Left renal pelvis (tissue), 4 donors: ENCODE data around the gene ZBTB4. TPM values are rescaled to one million over a fixed set of nuclear protein-coding genes. Genes with fewer than 3 reads are reported as not detected.

ENCODE experiments used
- DNase-seq, 4 donors: peaks; one replicate each; pipeline ENCODE4 v3.0.0-alpha.2; 2013; ENCODE audit warnings: low read depth in 4 of 4, low spot score in 3 of 4
- polyA plus RNA-seq, 4 donors: library from polyadenylated mRNA; unstranded; fragments of 120-200 nt; gene quantifications; one replicate each; pipeline ENCODE4 v1.2.1, GENCODE V29; 2013; ENCODE audit not compliant: insufficient read length in 4 of 4

The ZBTB4 gene
- polyA plus RNA-seq, 4 donors, result 36.1 to 46.1 (median 43.4) TPM

- no peak for DNase-seq
Measured at GRCh38 chr17:7427549-7427948, 51.9 kb downstream of the ZBTB4 start.

GRCh38 chr17:7426896-7427489 lies 52.4 kb downstream of the ZBTB4 start:
- DNase-seq, result no peak

GRCh38 chr17:7426203-7426863 lies 53.1 kb downstream of the ZBTB4 start:
- DNase-seq, result no peak

GRCh38 chr17:7425756-7426155 lies 53.7 kb downstream of the ZBTB4 start:
- no peak for DNase-seq

- DNase-seq, result no peak
Measured at GRCh38 chr17:7425316-7425715, 54.1 kb downstream of the ZBTB4 start, which contains the start of gene SPEM2. Gene SPEM2, plus strand, starts transcription at chr17:7425616. Its CDS starts 73 bp downstream, at chr17:7425689.

- DNase-seq, result no peak
Measured at GRCh38 chr17:7423679-7424078, 55.8 kb downstream of the ZBTB4 start.

GRCh38 chr17:7421186-7421585 lies 58.2 kb downstream of the ZBTB4 start:
- DNase-seq, result no peak

GRCh38 chr17:7419819-7420610 lies 59.4 kb downstream of the ZBTB4 start, which contains the start of gene SPEM1:
Gene SPEM1, plus strand, starts transcription at chr17:7420324. Its CDS starts 61 bp downstream, at chr17:7420385.
- DNase-seq, result no peak

- no peak for DNase-seq
Measured at GRCh38 chr17:7418472-7419152, 60.8 kb downstream of the ZBTB4 start.

GRCh38 chr17:7417056-7417655 lies 62.3 kb downstream of the ZBTB4 start:
- no peak for DNase-seq

GRCh38 chr17:7416323-7416722 lies 63.1 kb downstream of the ZBTB4 start:
- no peak for DNase-seq

- DNase-seq, result no peak
Measured at GRCh38 chr17:7415784-7416183, 63.6 kb downstream of the ZBTB4 start.

- DNase-seq, result no peak
Measured at GRCh38 chr17:7414837-7415236, 64.6 kb downstream of the ZBTB4 start.

- no peak for DNase-seq
Measured at GRCh38 chr17:7413346-7413985, 66.0 kb downstream of the ZBTB4 start.

- DNase-seq, result no peak
Measured at GRCh38 chr17:7411427-7411750, 68.0 kb downstream of the ZBTB4 start.

GRCh38 chr17:7410634-7411426 lies 68.6 kb downstream of the ZBTB4 start:
- no peak for DNase-seq

- no peak for DNase-seq
Measured at GRCh38 chr17:7409716-7410115, 69.7 kb downstream of the ZBTB4 start.
